Neural progenitor cell (in vitro differentiated cells): ENCODE results near the gene OR52B2. TPM values are rescaled to one million over a fixed set of nuclear protein-coding genes. Genes with fewer than 3 reads are reported as not detected.

Experiments used
- DNase-seq: peaks from one replicate; pipeline ENCODE4 v3.0.0-alpha.2; 2016; ENCODE audit warnings: low spot score
- H2AFZ ChIP-seq: fragments of 200-600 bp; sonication (generic); replicated peaks from 2 replicates; pipeline ENCODE4 v1.6.1; 2016; ENCODE audit warnings: antibody characterized with exemption
- H3F3A ChIP-seq: fragments of 200-600 bp; sonication (generic); 2 replicates; pipeline ENCODE4 v1.6.1; 2016; ENCODE audit warnings: antibody characterized with exemption, low read depth
- H3K27ac ChIP-seq: fragments of 200-600 bp; sonication (generic); 2 replicates; pipeline ENCODE4 v1.5.1; 2016; ENCODE audit warnings: mild to moderate bottlenecking
- H3K27me3 ChIP-seq: fragments of 200-600 bp; sonication (generic); 2 replicates; pipeline ENCODE4 v1.6.1; 2016; ENCODE audit warnings: mild to moderate bottlenecking, moderate library complexity
- H3K36me3 ChIP-seq: fragments of 200-600 bp; sonication (generic); 2 replicates; pipeline ENCODE4 v1.5.1; 2016
- H3K4me1 ChIP-seq: fragments of 200-600 bp; sonication (generic); 2 replicates; pipeline ENCODE4 v1.6.1; 2016; ENCODE audit warnings: mixed run types
- H3K4me2 ChIP-seq: fragments of 200-600 bp; sonication (generic); 2 replicates; pipeline ENCODE4 v1.6.1; 2016
- H3K4me3 ChIP-seq: fragments of 200-600 bp; sonication (generic); 2 replicates; pipeline ENCODE4 v1.5.1; 2016
- H3K79me2 ChIP-seq: fragments of 200-600 bp; sonication (generic); 2 replicates; pipeline ENCODE4 v1.6.1; 2016; ENCODE audit warnings: low read depth
- H3K9ac ChIP-seq: fragments of 200-600 bp; sonication (generic); 2 replicates; pipeline ENCODE4 v1.6.1; 2016
- H3K9me3 ChIP-seq: fragments of 200-600 bp; sonication (generic); 2 replicates; pipeline ENCODE4 v1.5.1; 2016; ENCODE audit warnings: low read depth
- H4K20me1 ChIP-seq: fragments of 200-600 bp; sonication (generic); 2 replicates; pipeline ENCODE4 v1.6.1; 2016; ENCODE audit warnings: low read depth
- H3K27ac Mint-ChIP-seq: 3 replicates; pipeline ENCODE4 v1.8.0; 2021; ENCODE audit warnings: mixed read lengths
- H3K27me3 Mint-ChIP-seq: 2 replicates; pipeline ENCODE4 v1.8.0; 2022; ENCODE audit warnings: low read depth, mild to moderate bottlenecking, inconsistent platforms, moderate library complexity, mixed read lengths; ENCODE audit not compliant: insufficient read depth
- H3K36me3 Mint-ChIP-seq: 3 replicates; pipeline ENCODE4 v1.8.0; 2021; ENCODE audit warnings: mixed read lengths
- H3K4me1 Mint-ChIP-seq: 3 replicates; pipeline ENCODE4 v1.8.0; 2021; ENCODE audit warnings: mixed read lengths
- H3K4me3 Mint-ChIP-seq: 3 replicates; pipeline ENCODE4 v1.8.0; 2021; ENCODE audit warnings: mild to moderate bottlenecking, moderate library complexity, mixed read lengths
- H3K9me3 Mint-ChIP-seq: 3 replicates; pipeline ENCODE4 v1.8.0; 2020; ENCODE audit warnings: mixed read lengths
- EZH2 ChIP-seq: fragments of 200-600 bp; sonication (generic); IDR thresholded peaks from 2 replicates; pipeline ENCODE4 v1.6.1; 2017; ENCODE audit warnings: antibody characterized with exemption, mild to moderate bottlenecking, moderate library complexity
- EZH2phosphoT487 ChIP-seq: fragments of 200-600 bp; sonication (generic); IDR thresholded peaks from 2 replicates; pipeline ENCODE4 v1.6.1; 2017; ENCODE audit warnings: antibody characterized with exemption
- total RNA-seq: library from RNA; depleted of rRNA; stranded (reverse); fragments of >200 nt; gene quantifications from 2 replicates; pipeline ENCODE4 v1.2.3, GENCODE V29; 2015; ENCODE audit warnings: low replicate concordance
- TF ChIP-seq, protein P1 (sequence below): fragments of 200-600 bp; sonication (generic); IDR thresholded peaks from 2 replicates; pipeline ENCODE4 v1.5.1; 2017; ENCODE audit warnings: antibody characterized with exemption, mild to moderate bottlenecking

The OR52B2 gene
- total RNA-seq, 1 donor from 2014 or later = not detected

DNA sequence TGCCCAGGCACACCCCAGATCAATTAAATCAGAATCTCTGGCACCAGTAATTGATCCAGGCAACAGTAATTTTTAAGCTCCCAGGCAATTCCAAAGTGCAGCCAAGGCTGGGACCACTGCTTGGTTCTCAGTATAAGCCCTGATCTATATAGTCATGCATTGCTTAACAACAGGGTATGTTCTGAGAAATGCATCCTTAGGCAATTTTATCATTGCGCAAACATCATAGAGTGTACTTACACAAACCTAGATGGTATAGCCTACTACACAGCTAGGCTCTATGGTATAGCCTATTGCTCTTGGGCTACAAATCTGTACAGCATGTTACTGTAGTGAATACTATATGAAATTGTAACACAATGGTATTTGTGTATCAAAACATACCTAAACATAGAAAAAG lies 34.6 kb upstream of the OR52B2 start:
- Mint-ChIP-seq H3K4me3 (no peak overlapping the region), H3K27me3 (peaks cover 4% of the 10 kb centered on the region), H3K27ac (no peak overlapping the region), H3K9me3 (no peaks in the 10 kb centered on the region), H3K36me3 (peaks cover 9% of the 10 kb centered on the region), H3K4me1 (no peaks in the 10 kb centered on the region)
- Histone ChIP-seq H3K4me3 (no peak overlapping the region), H3K9me3 (no peaks in the 10 kb centered on the region), H3K27me3 (no peaks in the 10 kb centered on the region), H3K79me2 (no peaks in the 10 kb centered on the region), H4K20me1 (no peaks in the 10 kb centered on the region), H2AFZ (no peak overlapping the region), H3K9ac (no peak overlapping the region), H3K36me3 (no peaks in the 10 kb centered on the region), H3K4me1 (no peaks in the 10 kb centered on the region), H3K27ac (no peak overlapping the region), H3F3A (no peaks in the 10 kb centered on the region), H3K4me2 (no peak overlapping the region)
- DNase-seq = no peak
- TF ChIP-seq, protein P1, sequence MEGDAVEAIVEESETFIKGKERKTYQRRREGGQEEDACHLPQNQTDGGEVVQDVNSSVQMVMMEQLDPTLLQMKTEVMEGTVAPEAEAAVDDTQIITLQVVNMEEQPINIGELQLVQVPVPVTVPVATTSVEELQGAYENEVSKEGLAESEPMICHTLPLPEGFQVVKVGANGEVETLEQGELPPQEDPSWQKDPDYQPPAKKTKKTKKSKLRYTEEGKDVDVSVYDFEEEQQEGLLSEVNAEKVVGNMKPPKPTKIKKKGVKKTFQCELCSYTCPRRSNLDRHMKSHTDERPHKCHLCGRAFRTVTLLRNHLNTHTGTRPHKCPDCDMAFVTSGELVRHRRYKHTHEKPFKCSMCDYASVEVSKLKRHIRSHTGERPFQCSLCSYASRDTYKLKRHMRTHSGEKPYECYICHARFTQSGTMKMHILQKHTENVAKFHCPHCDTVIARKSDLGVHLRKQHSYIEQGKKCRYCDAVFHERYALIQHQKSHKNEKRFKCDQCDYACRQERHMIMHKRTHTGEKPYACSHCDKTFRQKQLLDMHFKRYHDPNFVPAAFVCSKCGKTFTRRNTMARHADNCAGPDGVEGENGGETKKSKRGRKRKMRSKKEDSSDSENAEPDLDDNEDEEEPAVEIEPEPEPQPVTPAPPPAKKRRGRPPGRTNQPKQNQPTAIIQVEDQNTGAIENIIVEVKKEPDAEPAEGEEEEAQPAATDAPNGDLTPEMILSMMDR = no peak
- TF ChIP-seq EZH2phosphoT487 = no peak
- TF ChIP-seq EZH2 = no peak

DNA sequence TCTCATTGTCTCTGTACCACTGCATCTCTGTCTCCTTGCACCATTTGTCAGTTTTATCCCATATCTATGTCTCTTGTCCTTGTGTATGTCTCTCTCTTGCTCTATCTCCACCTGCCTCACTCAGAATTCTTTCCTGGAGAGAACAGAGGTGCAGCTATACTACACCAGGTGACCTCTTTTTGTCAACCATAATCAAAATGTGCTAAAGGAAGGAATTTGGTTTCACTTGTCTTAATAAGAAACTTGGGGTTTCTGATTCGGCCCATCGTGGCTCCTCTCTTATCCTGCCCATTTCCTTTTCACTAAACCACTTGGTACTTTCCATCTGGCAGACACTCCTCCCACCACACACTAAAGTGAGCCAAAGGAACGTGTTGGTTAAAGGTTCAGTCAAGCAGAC lies 33.2 kb upstream of the OR52B2 start:
- H4K20me1 ChIP-seq = no peaks in the 10 kb centered on the region
- H3K4me3 Mint-ChIP-seq = no peak overlapping the region
- H3F3A ChIP-seq = no peaks in the 10 kb centered on the region
- no peaks in the 10 kb centered on the region for H3K36me3 ChIP-seq
- H2AFZ ChIP-seq = no peak overlapping the region
- no peaks in the 10 kb centered on the region for H3K4me1 ChIP-seq
- H3K27me3 ChIP-seq = no peaks in the 10 kb centered on the region
- no peak for TF ChIP-seq EZH2
- TF ChIP-seq, protein P1 = no peak
- no peak for TF ChIP-seq EZH2phosphoT487
- H3K27me3 Mint-ChIP-seq = peaks cover 4% of the 10 kb centered on the region
- no peaks in the 10 kb centered on the region for H3K9me3 ChIP-seq
- no peaks in the 10 kb centered on the region for H3K4me1 Mint-ChIP-seq
- H3K79me2 ChIP-seq = no peaks in the 10 kb centered on the region
- H3K27ac ChIP-seq = no peak overlapping the region
- H3K36me3 Mint-ChIP-seq = peaks cover 5% of the 10 kb centered on the region
- H3K27ac Mint-ChIP-seq = no peak overlapping the region
- no peak overlapping the region for H3K4me2 ChIP-seq
- H3K9ac ChIP-seq = no peak overlapping the region
- no peaks in the 10 kb centered on the region for H3K9me3 Mint-ChIP-seq
- DNase-seq = no peak
- no peak overlapping the region for H3K4me3 ChIP-seq

DNA sequence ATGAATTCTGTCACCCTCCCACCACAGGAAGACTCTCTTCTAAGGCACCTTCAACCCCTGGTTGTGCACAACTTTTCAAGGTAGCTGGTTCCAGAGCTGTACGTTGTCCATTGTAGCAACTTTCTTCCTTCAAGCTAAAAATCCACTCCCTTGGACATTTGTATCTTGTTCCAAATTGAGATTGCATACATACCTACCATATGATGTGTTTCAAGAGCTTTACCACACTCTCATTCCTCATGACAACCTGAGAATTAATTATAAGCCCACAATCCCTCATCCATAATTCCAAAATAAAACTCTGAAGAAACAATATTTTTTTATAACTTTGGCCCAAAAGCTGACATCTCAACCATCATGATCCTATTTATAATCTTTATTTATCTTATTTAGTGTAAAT lies 31.9 kb upstream of the OR52B2 start:
- no peaks in the 10 kb centered on the region for H3K79me2 ChIP-seq
- no peaks in the 10 kb centered on the region for H3K9me3 ChIP-seq
- TF ChIP-seq, protein P1 = no peak
- TF ChIP-seq EZH2phosphoT487 (no peak), EZH2 (no peak)
- Mint-ChIP-seq H3K9me3 (no peaks in the 10 kb centered on the region), H3K27ac (no peak overlapping the region), H3K36me3 (peaks cover 5% of the 10 kb centered on the region), H3K4me1 (no peaks in the 10 kb centered on the region), H3K4me3 (no peak overlapping the region), H3K27me3 (peaks cover 4% of the 10 kb centered on the region)
- no peaks in the 10 kb centered on the region for H3K36me3 ChIP-seq
- H3K27ac ChIP-seq = no peak overlapping the region
- no peaks in the 10 kb centered on the region for H4K20me1 ChIP-seq
- H3K27me3 ChIP-seq = no peaks in the 10 kb centered on the region
- H2AFZ ChIP-seq = no peak overlapping the region
- no peak for DNase-seq
- no peak overlapping the region for H3K4me2 ChIP-seq
- H3K4me3 ChIP-seq = no peak overlapping the region
- H3F3A ChIP-seq = no peaks in the 10 kb centered on the region
- no peak overlapping the region for H3K9ac ChIP-seq
- no peaks in the 10 kb centered on the region for H3K4me1 ChIP-seq

DNA sequence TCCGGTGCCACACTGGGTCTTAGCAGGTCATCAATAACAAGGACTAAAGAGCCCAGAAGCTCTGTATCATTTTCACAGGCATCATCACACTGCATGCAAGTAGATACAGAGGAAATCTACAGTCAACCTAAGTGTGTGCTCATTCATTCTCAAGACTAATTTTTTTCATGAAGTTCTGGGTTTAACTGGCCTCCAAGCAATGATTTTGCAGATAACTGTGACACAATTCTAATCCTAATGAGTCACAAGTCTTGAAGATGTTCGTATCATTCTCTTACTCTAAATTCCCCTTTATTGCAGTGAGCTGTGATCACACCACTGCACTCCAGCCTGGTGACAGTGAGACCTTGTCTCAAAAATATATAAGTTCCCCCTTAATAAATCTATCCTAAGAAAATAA lies 31.4 kb upstream of the OR52B2 start:
- H3K9ac ChIP-seq = no peak overlapping the region
- H2AFZ ChIP-seq = no peak overlapping the region
- no peak for DNase-seq
- TF ChIP-seq EZH2 (no peak), EZH2phosphoT487 (no peak)
- TF ChIP-seq, protein P1 = no peak
- H3K79me2 ChIP-seq = no peaks in the 10 kb centered on the region
- H3K27ac Mint-ChIP-seq = no peak overlapping the region
- no peak overlapping the region for H3K27ac ChIP-seq
- peaks cover 3% of the 10 kb centered on the region for H3K36me3 Mint-ChIP-seq
- H3F3A ChIP-seq = no peaks in the 10 kb centered on the region
- H3K4me1 ChIP-seq = no peaks in the 10 kb centered on the region
- no peaks in the 10 kb centered on the region for H3K9me3 ChIP-seq
- no peaks in the 10 kb centered on the region for H3K27me3 ChIP-seq
- no peaks in the 10 kb centered on the region for H4K20me1 ChIP-seq
- no peak overlapping the region for H3K4me3 ChIP-seq
- H3K36me3 ChIP-seq = no peaks in the 10 kb centered on the region
- H3K4me1 Mint-ChIP-seq = no peaks in the 10 kb centered on the region
- no peak overlapping the region for H3K4me2 ChIP-seq
- H3K27me3 Mint-ChIP-seq = peaks cover 4% of the 10 kb centered on the region
- H3K4me3 Mint-ChIP-seq = no peak overlapping the region
- no peaks in the 10 kb centered on the region for H3K9me3 Mint-ChIP-seq
